Measurements from ENCODE around the gene THSD4. TPM values are rescaled to one million over a fixed set of nuclear protein-coding genes. Genes with fewer than 3 reads are reported as not detected.

The THSD4 gene
- polyA plus RNA-seq, 2 of the 4 experiments (the other 2 are of a cell fraction): 15.8 to 40.7 TPM

GRCh38 chr15:71781179-71781964 lies 666.1 kb downstream of the THSD4 start:
- ChIA-PET POLR2A (interaction anchor here (0.5 kb wide), 1 partner anchor 38 kb away, joined by 3 read pairs; no protein-coding TSS in a partner anchor), CTCF (interaction anchor here (0.7 to 12.5 kb wide), 16 partner anchors 8 to 376 kb away, joined by 3 to 175 read pairs (median 8); no protein-coding TSS in a partner anchor)
- Histone ChIP-seq H3K4me1 (peaks cover 21% of the 10 kb centered on the region), H3K9me3 (no peaks in the 10 kb centered on the region), H3K4me2 (no peak overlapping the region), H3K4me3 (no peak overlapping the region), H3K27ac (peak overlapping the region; percentile 72 to 75)
- FAIRE-seq (no peak), DNase-seq (ENCODE audit: low read depth in 1 of 2, low spot score in 1 of 2) (no peak), ATAC-seq (peak in 1 of 2 experiments; percentile 14; a peak in 1 of 6 replicates)
- 81% methylated on average over 9 of the region's 9 CpGs for WGBS (ENCODE audit: missing lambda C conversion rate)
- no peak for TF ChIP-seq ELK1 (IDR thresholded peaks at IDR 0.05; ENCODE audit: low read depth, low read length)

- TF ChIP-seq ZC3H11A (IDR thresholded peaks at IDR 0.05): no peak
- no peak for TF ChIP-seq HDAC2 (IDR thresholded peaks at IDR 0.05)
- no peak for TF ChIP-seq FOSB (CRISPR knock-in tag; IDR thresholded peaks at IDR 0.05)
- no peak for TF ChIP-seq MYC (IDR thresholded peaks at IDR 0.05; ENCODE audit: borderline replicate concordance, low read length)
- TF ChIP-seq ELK1 (IDR thresholded peaks at IDR 0.05; ENCODE audit: low read depth, low read length): no peak
- no peak for TF ChIP-seq FOSL2 (IDR thresholded peaks at IDR 0.05)
- no peak for TF ChIP-seq FOSL2 (CRISPR knock-in tag; IDR thresholded peaks at IDR 0.05)
- no peak for TF ChIP-seq RARB (CRISPR knock-in tag; IDR thresholded peaks at IDR 0.05)
- no peak for TF ChIP-seq USF2 (IDR thresholded peaks at IDR 0.05)
- TF ChIP-seq ATOH8 (CRISPR knock-in tag; IDR thresholded peaks at IDR 0.05; ENCODE audit: low read depth): no peak
- TF ChIP-seq HEYL (CRISPR knock-in tag; IDR thresholded peaks at IDR 0.05): no peak
- TF ChIP-seq KDM5A (IDR thresholded peaks at IDR 0.05): no peak
- ATAC-seq (no peak), DNase-seq (ENCODE audit: low read depth in 1 of 2, low spot score in 1 of 2) (no peak), FAIRE-seq (no peak)
- no peak overlapping the region for H3K4me2 ChIP-seq
- H3K4me3 ChIP-seq: no peak overlapping the region
- H3K9me3 ChIP-seq: no peaks in the 10 kb centered on the region
- CTCF ChIA-PET: interaction anchor here (0.7 to 12.5 kb wide), 8 partner anchors 8 to 376 kb away, joined by 3 to 175 read pairs (median 28); no protein-coding TSS in a partner anchor
- peaks cover 21% of the 10 kb centered on the region for H3K4me1 ChIP-seq
- 85% methylated on average over 8 of the region's 8 CpGs for WGBS (ENCODE audit: missing lambda C conversion rate)
- POLR2A ChIA-PET: no interaction called here
- peak overlapping the region; percentile 72 to 75 for H3K27ac ChIP-seq
These were observed 666.6 kb downstream of the THSD4 start for GRCh38 chr15:71781965-71782265.

GRCh38 chr15:71782422-71783165 lies 667.3 kb downstream of the THSD4 start:
- H3K9me3 ChIP-seq: no peaks in the 10 kb centered on the region
- 93% methylated on average over 10 of the region's 10 CpGs for WGBS (ENCODE audit: missing lambda C conversion rate)
- H3K4me2 ChIP-seq: no peak overlapping the region
- H3K4me1 ChIP-seq: peaks cover 21% of the 10 kb centered on the region
- ChIA-PET POLR2A (no interaction called here), CTCF (interaction anchor here (3.6 to 12.5 kb wide), 5 partner anchors 11 to 374 kb away, joined by 23 to 175 read pairs (median 35); no protein-coding TSS in a partner anchor)
- TF ChIP-seq HOXB5 (CRISPR knock-in tag; IDR thresholded peaks at IDR 0.05) (peak; percentile 80; the same call in 1 of the 2 replicates), HEYL (CRISPR knock-in tag; IDR thresholded peaks at IDR 0.05) (no peak)
- no peak overlapping the region for H3K4me3 ChIP-seq
- DNase-seq (ENCODE audit: low read depth in 1 of 2, low spot score in 1 of 2) (no peak), ATAC-seq (no peak), FAIRE-seq (no peak)
- H3K27ac ChIP-seq: peak overlapping the region; percentile 43 to 75; a peak in 4 of 6 replicates

All from A549 (cell line).